ENCODE measurements around the gene RGS5. TPM values are rescaled to one million over a fixed set of nuclear protein-coding genes. Genes with fewer than 3 reads are reported as not detected.

Gene RGS5
- total RNA-seq, 1 donor from 2014 or later: 1.1 TPM

DNA sequence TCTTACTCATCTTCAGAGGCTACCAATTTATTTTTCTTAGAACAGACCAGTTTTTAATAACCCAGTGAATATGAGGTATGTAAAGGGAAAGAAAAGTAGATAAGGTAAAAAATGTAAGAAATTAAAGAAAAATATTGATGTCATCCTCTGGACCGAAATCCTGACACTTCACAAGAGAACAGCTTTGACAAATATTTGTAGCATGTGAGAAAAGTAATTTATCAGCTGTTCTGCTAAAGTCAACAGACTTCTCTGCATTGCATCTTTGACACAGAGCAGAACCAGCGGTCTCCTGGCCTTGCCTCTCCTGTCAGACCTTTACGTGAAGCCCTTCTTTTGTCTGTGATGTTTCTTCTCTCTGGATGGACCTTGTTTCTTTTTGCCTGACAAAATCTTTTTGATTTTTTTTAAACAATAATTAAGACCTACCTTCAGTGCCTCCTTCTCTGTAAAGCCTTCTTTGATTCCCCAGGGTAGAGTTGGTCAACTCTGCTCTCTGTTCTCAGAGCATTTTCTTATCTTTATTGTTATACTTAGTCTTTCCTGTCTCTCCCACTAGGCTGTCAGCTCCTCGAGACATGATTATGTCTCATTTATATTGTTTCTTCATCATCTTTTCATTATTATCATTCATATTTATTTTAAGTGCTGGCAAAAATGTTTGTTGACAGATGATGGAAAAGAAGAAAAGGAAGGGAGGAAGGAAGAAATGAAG is 98.2 kb downstream of the RGS5 start:
- Mint-ChIP-seq H3K4me1 (no peaks in the 10 kb centered on the region), H3K9me3 (peaks cover 3% of the 10 kb centered on the region), H3K27me3 (no peaks in the 10 kb centered on the region), H3K4me3 (no peak overlapping the region), H3K27ac (no peak overlapping the region), H3K36me3 (ENCODE audit: low read depth) (no peaks in the 10 kb centered on the region)
- DNase-seq: no peak
- TF ChIP-seq CTCF (IDR thresholded peaks at IDR 0.05): no peak
- ATAC-seq (ENCODE audit: low read depth): no peak
- ChIA-PET POLR2A (no interaction called here), CTCF (no interaction called here)
- intact Hi-C loops (cut with micrococcal nuclease): no loop called here

- intact Hi-C loops (cut with micrococcal nuclease): no loop called here
- H3K9me3 Mint-ChIP-seq: no peaks in the 10 kb centered on the region
- no peak for TF ChIP-seq CTCF (IDR thresholded peaks at IDR 0.05)
- H3K36me3 Mint-ChIP-seq (ENCODE audit: low read depth): no peaks in the 10 kb centered on the region
- no peaks in the 10 kb centered on the region for H3K27me3 Mint-ChIP-seq
- DNase-seq (no peak), ATAC-seq (ENCODE audit: low read depth) (no peak)
- H3K4me1 Mint-ChIP-seq: no peaks in the 10 kb centered on the region
- H3K27ac Mint-ChIP-seq: no peak overlapping the region
- no peak overlapping the region for H3K4me3 Mint-ChIP-seq
- ChIA-PET POLR2A (no interaction called here), CTCF (no interaction called here)
Measured at GRCh38 chr1:163102590-163102989, 100.1 kb downstream of the RGS5 start.

- ChIA-PET CTCF (no interaction called here), POLR2A (no interaction called here)
- Mint-ChIP-seq H3K27ac (no peak overlapping the region), H3K4me1 (no peaks in the 10 kb centered on the region), H3K36me3 (ENCODE audit: low read depth) (no peaks in the 10 kb centered on the region), H3K27me3 (peaks cover 5% of the 10 kb centered on the region), H3K4me3 (no peak overlapping the region), H3K9me3 (no peaks in the 10 kb centered on the region)
- intact Hi-C loops (cut with micrococcal nuclease): no loop called here
- DNase-seq (no peak), ATAC-seq (ENCODE audit: low read depth) (no peak)
- no peak for TF ChIP-seq CTCF (IDR thresholded peaks at IDR 0.05)
Measured at GRCh38 chr1:163095213-163095612, 107.5 kb downstream of the RGS5 start.

DNA sequence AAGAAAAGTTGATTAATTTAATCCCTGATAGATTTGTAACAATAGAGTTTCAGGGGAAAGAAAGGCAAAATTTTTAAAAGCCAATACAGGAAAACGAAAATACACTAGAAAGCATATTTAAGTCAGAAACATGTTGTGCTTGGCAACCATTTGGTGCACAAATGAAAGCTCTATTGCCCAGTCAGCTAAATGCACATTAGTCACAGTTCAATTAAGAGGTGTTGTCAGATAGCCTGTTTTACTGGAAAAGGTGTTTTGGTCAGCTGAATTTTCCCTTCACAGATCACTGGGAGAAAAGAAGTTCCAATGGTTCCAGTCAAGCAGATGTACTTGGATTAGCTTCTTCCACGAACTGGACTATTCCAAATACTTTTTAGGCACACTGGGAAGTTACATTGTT is 108.1 kb downstream of the RGS5 start:
- POLR2A ChIA-PET: no interaction called here
- no peak overlapping the region for H3K27ac Mint-ChIP-seq
- H3K4me3 Mint-ChIP-seq: no peak overlapping the region
- DNase-seq (no peak), ATAC-seq (ENCODE audit: low read depth) (no peak)
- TF ChIP-seq CTCF (IDR thresholded peaks at IDR 0.05): no peak
- H3K36me3 Mint-ChIP-seq (ENCODE audit: low read depth): no peaks in the 10 kb centered on the region
- H3K4me1 Mint-ChIP-seq: no peaks in the 10 kb centered on the region
- no peaks in the 10 kb centered on the region for H3K9me3 Mint-ChIP-seq
- H3K27me3 Mint-ChIP-seq: peaks cover 5% of the 10 kb centered on the region
- CTCF ChIA-PET: no interaction called here
- intact Hi-C loops (cut with micrococcal nuclease): no loop called here

GRCh38 chr1:163094182-163094581 is 108.5 kb downstream of the RGS5 start:
- intact Hi-C loops (cut with micrococcal nuclease): no loop called here
- CTCF ChIA-PET: no interaction called here
- DNase-seq: no peak
- Mint-ChIP-seq H3K36me3 (ENCODE audit: low read depth) (no peaks in the 10 kb centered on the region), H3K4me3 (no peak overlapping the region), H3K27me3 (peaks cover 5% of the 10 kb centered on the region), H3K9me3 (no peaks in the 10 kb centered on the region), H3K4me1 (no peaks in the 10 kb centered on the region), H3K27ac (no peak overlapping the region)
- POLR2A ChIA-PET: no interaction called here
- no peak for ATAC-seq (ENCODE audit: low read depth)
- TF ChIP-seq CTCF (IDR thresholded peaks at IDR 0.05): no peak

Measured in activated B cell treated with CpG ODN at 0.5 μM for 24 hours (primary cell).